ENCODE measurements around the gene CHP1.
"Not testable (repeated sequence)": the region's sequence is repeated elsewhere in the genome, so short reads cannot be mapped to it uniquely, and the experiment has no call there.

CHP1 gene

DNA sequence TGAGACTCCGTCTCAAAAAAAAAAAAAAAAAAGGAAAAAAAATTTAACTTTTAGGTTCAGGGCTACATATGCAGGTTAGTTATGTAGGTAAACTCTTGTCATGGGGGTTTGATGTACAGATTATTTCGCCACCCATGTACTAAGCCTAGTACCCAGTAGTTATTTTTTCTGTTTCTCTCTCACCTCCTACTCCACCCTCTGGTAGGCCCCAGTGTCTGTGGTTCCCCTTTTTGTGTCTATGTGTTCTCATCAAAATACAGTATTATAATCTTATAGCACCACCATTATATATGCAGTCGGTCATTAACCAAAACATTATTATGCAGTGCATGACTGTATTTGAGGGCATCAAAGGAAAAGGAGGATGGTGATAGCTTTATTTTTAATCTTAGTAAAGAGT is 47.3 kb downstream of the CHP1 start:
- Histone ChIP-seq H3K4me1 (peaks cover 28% of the 10 kb centered on the region), H4K20me1 (no peaks in the 10 kb centered on the region), H3K27me3 (no peaks in the 10 kb centered on the region), H3K27ac (no peak overlapping the region), H3K9ac (no peak overlapping the region), H3K4me2 (no peak overlapping the region), H3K9me3 (no peaks in the 10 kb centered on the region), H3K4me3 (no peak overlapping the region), H3K36me3 (peaks cover 61% of the 10 kb centered on the region)
- TF ChIP-seq Cebpa-rat (IDR thresholded peaks at IDR 0.05): no peak

DNA sequence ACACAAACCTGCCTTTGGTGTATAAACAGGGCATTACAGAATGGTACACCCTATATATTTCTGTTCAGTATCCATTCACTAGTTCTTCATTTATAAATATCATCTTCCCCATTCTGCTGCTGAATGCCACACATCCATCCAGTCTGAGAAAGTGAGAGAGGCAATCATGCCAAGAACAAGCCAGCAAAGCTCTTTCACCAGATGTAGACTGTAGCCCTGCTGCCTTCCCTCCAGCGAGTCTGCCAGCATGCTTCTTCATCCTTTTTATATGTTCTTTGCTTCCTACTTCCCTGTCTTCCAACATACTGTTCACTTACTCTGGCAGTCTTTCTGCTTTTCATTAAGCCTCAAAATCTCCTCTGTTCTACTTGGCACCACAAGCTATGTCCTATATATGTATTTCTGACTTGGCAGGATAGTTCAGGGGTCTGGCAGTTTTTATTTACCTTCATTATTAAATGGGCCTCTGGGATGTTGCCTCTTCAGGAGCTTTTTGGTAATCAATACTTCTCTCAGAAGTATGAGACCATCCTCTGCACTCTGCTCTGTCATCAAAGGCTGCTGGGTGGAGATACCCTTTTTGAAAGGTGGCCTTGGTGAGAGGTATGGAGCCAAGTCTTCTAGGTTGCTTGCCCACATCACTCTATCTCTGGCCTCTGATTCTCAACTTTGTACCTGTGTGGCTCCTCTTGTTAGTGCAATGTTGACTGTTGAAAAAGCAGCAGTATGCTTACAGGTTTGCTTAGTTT is 48.6 kb downstream of the CHP1 start:
- Histone ChIP-seq H3K9me3 (no peaks in the 10 kb centered on the region), H3K4me3 (no peak overlapping the region), H3K4me2 (no peak overlapping the region), H3K27ac (no peak overlapping the region), H3K36me3 (peaks cover 48% of the 10 kb centered on the region), H4K20me1 (no peaks in the 10 kb centered on the region), H3K9ac (no peak overlapping the region), H3K4me1 (peaks cover 30% of the 10 kb centered on the region), H3K27me3 (no peaks in the 10 kb centered on the region)
- TF ChIP-seq Cebpa-rat (IDR thresholded peaks at IDR 0.05): no peak

DNA sequence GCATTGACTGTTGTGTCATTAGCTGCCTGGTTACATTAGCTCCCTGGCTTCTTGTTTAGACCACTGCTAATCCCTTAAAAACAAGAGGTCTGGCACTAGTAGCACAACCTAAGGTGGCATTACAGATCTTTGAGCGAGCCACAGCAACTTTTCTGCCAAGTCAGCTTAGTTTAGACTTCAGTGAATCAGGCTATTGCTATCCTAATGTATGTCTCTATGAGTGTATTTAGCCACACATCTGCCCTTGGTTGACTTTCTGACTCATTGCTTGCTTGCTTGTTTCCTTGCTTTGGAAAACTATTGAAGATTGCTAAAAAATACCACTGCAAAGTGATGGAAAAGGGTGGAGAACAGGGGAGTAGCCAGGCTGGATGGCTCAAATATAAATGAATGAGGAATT is 50.2 kb downstream of the CHP1 start:
- peaks cover 42% of the 10 kb centered on the region for H3K4me1 ChIP-seq
- H3K27me3 ChIP-seq: no peaks in the 10 kb centered on the region
- H3K9ac ChIP-seq: no peak overlapping the region
- peaks cover 44% of the 10 kb centered on the region for H3K36me3 ChIP-seq
- H3K9me3 ChIP-seq: no peaks in the 10 kb centered on the region
- 0 out of 2 replicates have a peak overlapping the region, but pooled peaks have one; percentile 96 for H3K27ac ChIP-seq
- H3K4me2 ChIP-seq: no peak overlapping the region
- peaks cover 12% of the 10 kb centered on the region for H4K20me1 ChIP-seq
- H3K4me3 ChIP-seq: no peak overlapping the region
- no peak for TF ChIP-seq Cebpa-rat (IDR thresholded peaks at IDR 0.05)

DNA sequence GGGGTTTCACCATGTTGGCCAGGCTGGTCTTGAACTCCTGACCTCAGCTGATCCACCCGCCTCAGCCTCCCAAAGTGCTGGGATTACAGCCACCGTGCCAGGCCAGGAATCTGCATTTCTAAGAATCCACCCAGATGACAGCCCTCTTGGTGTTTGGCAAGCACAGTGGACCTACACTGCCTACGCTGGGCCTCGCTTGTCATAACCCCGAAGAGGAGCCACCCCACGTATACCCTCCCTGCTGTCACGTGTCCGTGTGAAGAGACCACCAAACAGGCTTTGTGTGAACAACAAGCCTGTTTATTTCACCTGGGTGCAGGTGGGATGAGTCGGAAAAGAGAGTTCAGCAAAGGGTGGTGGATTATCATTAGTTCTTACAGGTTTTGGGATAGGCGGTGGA is 51.4 kb downstream of the CHP1 start:
- Histone ChIP-seq H3K36me3 (peaks cover 44% of the 10 kb centered on the region), H4K20me1 (peaks cover 24% of the 10 kb centered on the region), H3K27ac (peak overlapping the region; percentile 96), H3K4me2 (peak overlapping the region; percentile 68), H3K4me1 (peaks cover 54% of the 10 kb centered on the region), H3K9ac (0 out of 2 replicates have a peak overlapping the region, but pooled peaks have one; percentile 45)
- not testable (repeated sequence) for H3K4me3 ChIP-seq, H3K27me3 ChIP-seq, H3K9me3 ChIP-seq

DNA sequence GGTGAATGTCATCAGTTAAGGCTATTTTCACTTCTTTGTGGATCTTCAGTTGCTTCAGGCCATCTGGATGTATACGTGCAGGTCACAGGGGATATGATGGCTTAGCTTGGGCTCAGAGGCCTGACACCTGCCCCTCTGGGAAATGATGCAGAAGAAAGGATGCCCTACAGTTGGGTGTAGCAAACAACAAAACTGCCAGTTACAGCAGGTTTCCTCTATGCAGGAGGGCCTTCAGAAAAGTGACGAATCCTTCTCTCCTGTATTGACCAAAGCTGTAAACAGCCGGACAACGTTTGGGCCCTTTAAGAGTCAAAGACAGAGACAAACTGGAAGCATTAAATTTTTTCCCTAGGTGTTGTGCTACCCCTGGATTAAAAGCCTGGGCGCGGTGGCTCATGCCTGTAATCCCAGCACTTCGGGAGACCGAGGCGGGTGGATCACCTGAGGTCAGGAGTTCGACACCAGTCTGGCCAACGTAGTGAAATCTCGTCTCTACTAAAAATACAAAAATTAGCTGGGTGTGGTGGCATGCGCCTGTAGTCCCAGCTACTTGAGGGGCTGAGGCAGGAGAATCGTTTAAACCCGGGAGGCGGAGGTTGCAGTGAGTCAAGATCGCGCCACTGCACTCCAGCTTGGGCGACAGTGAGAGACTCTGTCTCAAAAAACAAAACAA is 52.0 kb downstream of the CHP1 start:
- Histone ChIP-seq H4K20me1 (peaks cover 31% of the 10 kb centered on the region), H3K36me3 (peaks cover 50% of the 10 kb centered on the region), H3K9ac (peak overlapping the region; percentile 97), H3K4me1 (peaks cover 61% of the 10 kb centered on the region), H3K27ac (peak overlapping the region; percentile 96), H3K4me2 (peak overlapping the region; percentile 68), H3K4me3 (peak overlapping the region; percentile 90)
- H3K27me3 ChIP-seq, H3K9me3 ChIP-seq: not testable (repeated sequence)

DNA sequence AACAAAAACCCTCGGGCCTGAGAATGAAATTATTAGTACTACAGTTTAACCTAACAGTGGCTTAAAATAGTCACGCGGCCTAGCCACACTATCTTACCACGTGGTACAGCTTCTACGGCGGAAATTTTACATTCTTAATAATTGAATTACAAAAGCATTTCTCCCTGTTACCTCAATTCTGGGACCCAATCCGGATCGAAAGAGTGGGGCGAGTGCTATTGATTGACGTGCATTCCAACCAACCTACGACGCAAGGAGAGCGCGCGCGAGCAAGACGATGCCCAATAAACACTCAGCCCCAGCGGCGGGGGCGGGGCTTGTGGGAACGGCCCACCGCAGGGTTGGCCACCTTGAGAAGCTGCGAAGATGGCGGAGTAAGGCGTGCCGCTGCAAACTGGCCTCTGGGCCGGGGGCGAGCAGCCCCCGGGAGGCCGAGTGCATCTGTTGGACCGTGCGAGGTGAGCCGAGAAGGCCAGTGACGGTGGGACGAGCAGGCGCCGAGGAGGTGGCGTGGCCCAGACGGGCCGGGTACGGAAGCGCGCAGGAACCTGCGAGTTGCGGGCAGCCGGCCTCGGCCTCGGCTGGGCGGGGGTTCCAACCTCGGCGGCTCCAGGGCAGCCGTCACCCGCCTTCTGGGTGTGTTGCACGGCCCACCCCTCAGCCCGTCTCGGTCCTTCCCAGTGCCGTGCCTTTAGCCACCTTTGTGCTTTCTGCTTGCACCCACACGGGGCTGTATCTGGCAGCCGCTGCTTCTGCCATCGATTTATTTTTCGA is 52.8 kb downstream of the CHP1 start:
- TF ChIP-seq Cebpa-rat (IDR thresholded peaks at IDR 0.05): no peak
- peaks cover 39% of the 10 kb centered on the region for H4K20me1 ChIP-seq
- peaks cover 51% of the 10 kb centered on the region for H3K36me3 ChIP-seq
- H3K4me2 ChIP-seq: peak overlapping the region; percentile 89
- H3K9ac ChIP-seq: peak overlapping the region; percentile 97
- no peaks in the 10 kb centered on the region for H3K9me3 ChIP-seq
- no peaks in the 10 kb centered on the region for H3K27me3 ChIP-seq
- peak overlapping the region; percentile 90 for H3K4me3 ChIP-seq
- peak overlapping the region; percentile 96 for H3K27ac ChIP-seq
- peaks cover 63% of the 10 kb centered on the region for H3K4me1 ChIP-seq

DNA sequence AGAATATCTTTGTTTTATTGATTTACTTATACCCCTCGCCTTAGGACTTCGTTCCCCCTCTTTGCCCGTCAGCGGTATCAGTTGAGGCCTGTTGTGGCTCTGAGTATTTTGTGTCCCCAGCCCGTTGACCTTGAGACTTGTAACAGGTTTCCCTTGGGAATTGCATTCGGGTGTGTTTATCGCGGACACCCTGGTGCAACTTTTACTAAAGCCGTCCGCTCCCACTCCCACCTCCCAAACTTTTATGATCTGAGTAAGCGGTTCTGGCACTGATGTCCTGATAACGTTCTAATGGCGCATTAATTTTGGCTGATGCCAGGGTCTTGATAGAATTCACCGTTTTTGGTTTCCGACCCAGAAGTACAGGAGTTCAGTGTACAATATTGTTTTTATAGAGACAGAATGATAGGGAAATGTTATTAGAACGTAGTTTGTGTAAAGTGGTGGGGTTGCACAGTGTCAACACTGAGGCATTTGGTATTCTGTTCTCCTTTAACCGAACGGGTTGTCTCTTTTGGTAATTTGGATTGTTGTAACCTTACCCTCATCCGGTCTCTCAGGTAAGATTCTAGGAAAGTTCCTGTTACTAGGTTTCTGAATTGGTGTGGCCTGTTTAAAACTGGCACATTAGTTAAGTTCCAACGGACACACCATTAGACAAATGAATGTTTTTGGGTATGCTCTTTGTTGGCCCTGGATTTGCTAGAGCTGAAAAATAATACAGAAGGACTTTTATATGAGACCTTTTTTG is 53.5 kb downstream of the CHP1 start:
- Histone ChIP-seq H4K20me1 (peaks cover 44% of the 10 kb centered on the region), H3K4me3 (peak overlapping the region; percentile 90), H3K27me3 (no peaks in the 10 kb centered on the region), H3K4me2 (peak overlapping the region; percentile 89), H3K27ac (peak overlapping the region; percentile 96), H3K4me1 (peaks cover 69% of the 10 kb centered on the region), H3K36me3 (peaks cover 49% of the 10 kb centered on the region), H3K9ac (peak overlapping the region; percentile 97), H3K9me3 (no peaks in the 10 kb centered on the region)
- no peak for TF ChIP-seq Cebpa-rat (IDR thresholded peaks at IDR 0.05)

DNA sequence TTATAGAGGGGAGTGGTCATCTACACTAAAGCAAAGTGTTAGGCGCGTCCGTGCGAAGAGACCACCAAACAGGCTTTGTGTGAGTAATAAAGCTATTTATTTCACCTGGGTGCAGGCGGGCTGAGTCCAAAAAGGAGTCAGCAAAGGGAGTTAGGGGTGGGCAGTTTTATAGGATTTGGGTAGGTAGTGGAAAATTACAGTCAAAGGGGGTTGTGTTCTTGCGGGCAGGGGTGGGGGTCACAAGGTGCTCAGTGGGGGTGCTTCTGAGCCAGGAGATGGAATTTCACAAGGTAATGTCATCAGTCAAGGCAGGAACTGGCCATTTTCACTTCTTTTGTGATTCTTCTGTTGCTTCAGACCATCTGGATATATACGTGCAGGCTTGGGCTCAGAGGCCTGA is 54.2 kb downstream of the CHP1 start:
- Histone ChIP-seq H3K27me3 (no peaks in the 10 kb centered on the region), H3K4me3 (peak overlapping the region; percentile 90), H3K27ac (peak overlapping the region; percentile 96), H3K9ac (peak overlapping the region; percentile 97), H4K20me1 (peaks cover 49% of the 10 kb centered on the region), H3K4me2 (peak overlapping the region; percentile 89), H3K9me3 (no peaks in the 10 kb centered on the region), H3K4me1 (peaks cover 74% of the 10 kb centered on the region), H3K36me3 (peaks cover 48% of the 10 kb centered on the region)
- TF ChIP-seq Cebpa-rat (IDR thresholded peaks at IDR 0.05): no peak

DNA sequence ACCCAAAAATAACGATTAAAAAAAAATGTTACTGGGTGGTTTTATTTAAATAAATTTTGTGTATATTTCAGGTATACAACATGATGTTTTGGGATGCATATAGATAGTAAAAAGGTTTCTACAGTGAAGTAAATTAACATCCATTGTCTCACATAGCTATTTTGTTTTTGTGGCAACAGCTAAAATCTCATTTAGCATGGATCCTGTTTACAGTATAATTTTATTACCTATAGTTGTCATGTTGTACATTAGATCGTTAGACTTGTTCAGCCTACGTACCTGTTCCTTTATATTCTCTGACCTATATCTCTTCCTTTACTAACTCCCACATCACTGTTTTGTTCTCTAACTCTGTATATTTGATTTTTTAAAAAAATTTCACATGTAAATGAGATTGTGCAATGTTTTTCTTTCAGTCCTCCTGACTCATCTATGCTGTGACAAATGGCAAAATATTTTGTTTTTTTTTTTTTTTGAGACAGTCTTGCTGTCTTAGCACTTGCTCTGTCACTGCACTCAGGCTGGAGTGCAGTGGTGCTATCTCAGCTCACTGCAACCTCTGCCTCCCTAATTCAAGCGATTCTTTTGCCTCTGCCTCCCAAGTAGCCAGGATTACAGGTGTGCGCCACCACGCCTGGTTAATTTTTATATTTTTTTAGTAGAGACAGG is 55.7 kb downstream of the CHP1 start:
- no peaks in the 10 kb centered on the region for H3K9me3 ChIP-seq
- H3K4me3 ChIP-seq: 0 out of 2 replicates have a peak overlapping the region, but pooled peaks have one; percentile 90
- no peaks in the 10 kb centered on the region for H3K27me3 ChIP-seq
- H3K36me3 ChIP-seq: peaks cover 63% of the 10 kb centered on the region
- H3K4me2 ChIP-seq: peak overlapping the region; percentile 89
- peaks cover 65% of the 10 kb centered on the region for H4K20me1 ChIP-seq
- peak overlapping the region; percentile 8; the same call in 1 of the 2 replicates for H3K9ac ChIP-seq
- H3K4me1 ChIP-seq: peaks cover 79% of the 10 kb centered on the region
- TF ChIP-seq Cebpa-rat (IDR thresholded peaks at IDR 0.05): peak; percentile 28; the same call in 1 of the 2 replicates
- H3K27ac ChIP-seq: no peak overlapping the region
